RWPE2 (cell line): ENCODE data around the gene GPR78.

Source experiments
- ATAC-seq: fragments of 200-7000 bp; cut with Tn5 transposase; 3 replicates; pipeline ENCODE4 v1.9.1; 2021; ENCODE audit warnings: low read depth
- DNase-seq: peaks from one replicate; pipeline ENCODE4 v3.0.0-alpha.2; 2020; ENCODE audit warnings: low spot score
- H3K27ac ChIP-seq: fragments of 450-650 bp; 2 replicates; pipeline ENCODE4 v1.5.1; 2017; ENCODE audit warnings: mild to moderate bottlenecking; ENCODE audit not compliant: poor library complexity, severe bottlenecking
- H3K27me3 ChIP-seq: fragments of 250-450 bp; sonication (Bioruptor Pico); 2 replicates; pipeline ENCODE4 v1.5.1; 2021; ENCODE audit warnings: mild to moderate bottlenecking, moderate library complexity; ENCODE audit not compliant: insufficient read depth, poor library complexity, severe bottlenecking
- H3K36me3 ChIP-seq: fragments of 250-450 bp; sonication (Bioruptor Pico); 2 replicates; pipeline ENCODE4 v1.5.1; 2020; ENCODE audit warnings: low read depth, mild to moderate bottlenecking, moderate library complexity
- H3K4me1 ChIP-seq: fragments of 250-450 bp; sonication (Bioruptor Pico); 2 replicates; pipeline ENCODE4 v1.5.1; 2021; ENCODE audit warnings: mild to moderate bottlenecking, moderate library complexity; ENCODE audit not compliant: insufficient read depth, poor library complexity, severe bottlenecking
- H3K4me3 ChIP-seq: fragments of 250-450 bp; sonication (Bioruptor Pico); 2 replicates; pipeline ENCODE4 v1.5.1; 2021; ENCODE audit warnings: mild to moderate bottlenecking, moderate library complexity; ENCODE audit not compliant: severe bottlenecking
- H3K9me3 ChIP-seq: fragments of 250-450 bp; sonication (Bioruptor Pico); 2 replicates; pipeline ENCODE4 v1.5.1; 2021; ENCODE audit warnings: mild to moderate bottlenecking, moderate library complexity; ENCODE audit not compliant: severe bottlenecking
- TF ChIP-seq, protein P1 (sequence below): fragments of 450-650 bp; IDR thresholded peaks from one replicate; pipeline ENCODE4 v1.5.1; 2017; ENCODE audit warnings: mild to moderate bottlenecking, moderate library complexity; ENCODE audit not compliant: poor library complexity, severe bottlenecking

GPR78 gene

DNA sequence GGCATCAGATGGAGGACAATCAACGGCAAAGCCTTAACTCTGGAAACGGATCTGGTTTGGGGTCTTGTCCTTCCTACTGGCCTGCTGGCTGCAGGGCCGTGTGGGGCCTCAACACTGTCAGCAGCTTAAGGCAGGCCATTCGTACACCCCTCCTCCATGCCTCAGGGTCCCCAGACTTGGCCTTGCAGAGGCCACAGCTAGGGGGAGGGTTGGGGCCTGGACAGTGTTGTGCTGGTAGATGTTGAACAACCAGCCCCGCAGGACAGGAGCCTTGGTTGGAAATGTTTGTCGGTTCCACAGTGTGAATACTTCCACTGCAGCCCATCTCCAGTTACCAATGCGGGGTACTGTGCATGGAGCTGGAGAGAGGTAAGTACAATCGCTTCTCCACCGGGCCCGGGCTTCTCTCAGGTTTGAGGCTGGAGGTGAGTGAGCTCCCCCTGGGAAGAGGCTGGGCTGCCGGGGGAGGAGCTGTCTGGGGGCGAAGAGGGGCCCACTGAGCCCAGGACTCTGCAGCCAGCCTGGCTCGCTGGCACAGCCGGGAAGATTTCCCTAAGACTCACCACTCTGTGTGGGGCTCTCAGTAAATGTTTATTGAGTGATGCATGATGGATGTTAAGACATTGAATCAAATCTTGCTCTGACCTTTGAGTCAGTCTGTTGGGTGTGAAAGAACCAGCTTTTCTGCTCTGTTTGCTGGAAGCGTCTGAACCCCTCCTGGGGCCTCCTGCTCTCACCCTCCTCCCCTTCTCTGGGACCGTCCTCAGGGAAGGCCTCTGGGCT, 19.7 kb upstream of the GPR78 start:
- Histone ChIP-seq H3K9me3 (no peaks in the 10 kb centered on the region), H3K4me1 (peaks cover 17% of the 10 kb centered on the region), H3K27ac (no peak overlapping the region), H3K27me3 (no peaks in the 10 kb centered on the region), H3K4me3 (no peak overlapping the region), H3K36me3 (no peaks in the 10 kb centered on the region)
- ATAC-seq (peak; percentile 79), DNase-seq (no peak)
- TF ChIP-seq, protein P1, sequence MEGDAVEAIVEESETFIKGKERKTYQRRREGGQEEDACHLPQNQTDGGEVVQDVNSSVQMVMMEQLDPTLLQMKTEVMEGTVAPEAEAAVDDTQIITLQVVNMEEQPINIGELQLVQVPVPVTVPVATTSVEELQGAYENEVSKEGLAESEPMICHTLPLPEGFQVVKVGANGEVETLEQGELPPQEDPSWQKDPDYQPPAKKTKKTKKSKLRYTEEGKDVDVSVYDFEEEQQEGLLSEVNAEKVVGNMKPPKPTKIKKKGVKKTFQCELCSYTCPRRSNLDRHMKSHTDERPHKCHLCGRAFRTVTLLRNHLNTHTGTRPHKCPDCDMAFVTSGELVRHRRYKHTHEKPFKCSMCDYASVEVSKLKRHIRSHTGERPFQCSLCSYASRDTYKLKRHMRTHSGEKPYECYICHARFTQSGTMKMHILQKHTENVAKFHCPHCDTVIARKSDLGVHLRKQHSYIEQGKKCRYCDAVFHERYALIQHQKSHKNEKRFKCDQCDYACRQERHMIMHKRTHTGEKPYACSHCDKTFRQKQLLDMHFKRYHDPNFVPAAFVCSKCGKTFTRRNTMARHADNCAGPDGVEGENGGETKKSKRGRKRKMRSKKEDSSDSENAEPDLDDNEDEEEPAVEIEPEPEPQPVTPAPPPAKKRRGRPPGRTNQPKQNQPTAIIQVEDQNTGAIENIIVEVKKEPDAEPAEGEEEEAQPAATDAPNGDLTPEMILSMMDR: no peak

DNA sequence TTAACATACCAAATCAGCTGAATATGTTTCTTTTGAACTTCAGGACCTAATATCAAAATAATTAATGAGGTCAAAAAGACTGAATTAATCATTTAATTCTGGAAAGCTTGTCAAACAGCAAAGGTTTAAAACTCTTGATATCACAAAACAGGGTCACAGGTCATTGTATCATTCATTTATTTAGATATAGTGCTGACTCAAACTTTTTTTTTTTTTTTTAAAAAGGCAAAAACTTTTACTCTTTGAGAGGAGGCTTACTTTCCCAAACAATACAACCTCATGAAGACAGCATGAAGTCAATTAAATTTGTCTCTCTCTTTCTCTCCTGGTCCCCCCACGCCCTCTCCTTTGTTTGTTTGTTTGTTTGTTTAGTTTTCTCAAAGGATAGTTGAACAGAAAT, 15.6 kb upstream of the GPR78 start:
- no peaks in the 10 kb centered on the region for H3K27me3 ChIP-seq
- no peaks in the 10 kb centered on the region for H3K36me3 ChIP-seq
- DNase-seq (no peak), ATAC-seq (no peak)
- no peak overlapping the region for H3K4me3 ChIP-seq
- H3K4me1 ChIP-seq: no peaks in the 10 kb centered on the region
- H3K27ac ChIP-seq: no peak overlapping the region
- H3K9me3 ChIP-seq: no peaks in the 10 kb centered on the region
- TF ChIP-seq, protein P1: no peak

DNA sequence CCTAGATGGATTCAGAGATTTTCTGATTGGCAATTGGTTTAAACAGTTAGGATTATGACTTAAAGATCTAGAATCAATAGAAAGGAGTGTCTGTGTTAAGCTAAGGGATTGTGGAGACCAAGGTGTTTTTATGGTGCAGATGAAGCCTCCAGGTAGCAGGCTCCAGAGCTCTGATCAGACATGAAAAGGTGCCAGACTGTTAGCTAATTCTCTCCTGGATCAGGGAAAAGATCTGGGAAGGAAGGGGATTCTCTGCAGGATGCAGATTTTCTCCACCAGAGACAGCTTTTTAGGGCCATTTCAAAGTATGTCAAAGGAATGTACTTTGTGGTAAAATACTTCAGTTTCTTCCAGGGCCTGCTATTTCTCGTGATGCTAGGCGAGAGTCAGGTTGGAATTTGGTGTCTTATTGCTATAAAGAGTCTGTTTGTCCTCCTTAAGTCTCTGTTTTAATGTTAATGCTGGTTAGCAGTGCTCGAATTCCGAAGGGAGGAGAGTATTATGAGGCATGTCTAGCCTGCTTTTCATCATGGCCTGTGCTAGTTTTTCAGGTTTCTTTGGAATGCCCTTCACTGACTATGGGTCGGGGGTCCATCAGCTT, 12.0 kb upstream of the GPR78 start:
- DNase-seq: no peak
- H3K36me3 ChIP-seq: no peaks in the 10 kb centered on the region
- ATAC-seq: no peak
- H3K4me3 ChIP-seq: no peak overlapping the region
- no peaks in the 10 kb centered on the region for H3K9me3 ChIP-seq
- TF ChIP-seq, protein P1: no peak
- H3K4me1 ChIP-seq: no peaks in the 10 kb centered on the region
- no peak overlapping the region for H3K27ac ChIP-seq
- no peaks in the 10 kb centered on the region for H3K27me3 ChIP-seq

DNA sequence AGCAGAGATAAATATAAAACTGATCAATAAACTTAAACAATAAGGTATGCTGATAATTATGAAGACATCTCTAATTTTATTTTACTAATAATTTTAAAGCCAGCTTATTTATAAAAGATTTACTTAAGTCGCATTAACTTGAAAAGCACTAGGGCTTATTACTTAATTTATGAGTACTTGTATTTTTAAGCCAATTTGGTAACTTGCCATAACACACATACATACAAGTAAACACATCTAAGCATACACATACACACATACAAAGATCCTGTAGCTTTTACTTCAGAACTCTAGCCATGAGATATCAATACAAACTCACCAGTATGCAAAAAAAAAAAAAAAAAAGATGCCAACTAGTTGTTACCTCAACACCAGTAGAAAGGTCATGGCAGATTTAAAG, 10.0 kb upstream of the GPR78 start:
- TF ChIP-seq, protein P1: no peak
- no peaks in the 10 kb centered on the region for H3K27me3 ChIP-seq

More for the DNA sequence above, 10.0 kb upstream of the GPR78 start:
- ATAC-seq (no peak), DNase-seq (no peak)
- Histone ChIP-seq H3K4me1 (no peaks in the 10 kb centered on the region), H3K9me3 (no peaks in the 10 kb centered on the region), H3K4me3 (no peak overlapping the region), H3K27ac (no peak overlapping the region), H3K36me3 (no peaks in the 10 kb centered on the region)
